BJ (cell line): ENCODE results near the gene ATP8A2. TPM values are rescaled to one million over a fixed set of nuclear protein-coding genes. Genes with fewer than 3 reads are reported as not detected.
"Not testable (repeated sequence)": the region's sequence is repeated elsewhere in the genome, so short reads cannot be mapped to it uniquely, and the experiment has no call there.

Source experiments
- CTCF ChIA-PET: fragments of 350-600 bp; formaldehyde crosslinking; extraction: SDS; loops from one replicate; lab custom pipeline; 2021; ENCODE audit warnings: antibody characterized with exemption, inconsistent platforms; lab: Yijun Ruan, JAX
- POLR2A ChIA-PET: fragments of 300-600 bp; sonication (Branson Sonifier 250); formaldehyde crosslinking; extraction: SDS; loops from one replicate; lab custom pipeline; 2021; ENCODE audit warnings: antibody characterized with exemption; lab: Charles Lee
- DNase-seq: peaks from one replicate; pipeline ENCODE4 v3.0.0-alpha.2; 2011; ENCODE audit warnings: low read depth
- H3K27me3 ChIP-seq: 2 replicates; pipeline ENCODE4 v1.6.0; 2011; ENCODE audit warnings: low read length; ENCODE audit not compliant: control insufficient read depth, insufficient read depth
- H3K36me3 ChIP-seq: 2 replicates; pipeline ENCODE4 v1.5.1; 2011; ENCODE audit warnings: low read length; ENCODE audit not compliant: control insufficient read depth, insufficient read depth
- H3K4me3 ChIP-seq: 2 replicates; pipeline ENCODE4 v1.5.1; 2011; ENCODE audit warnings: low read depth, mild to moderate bottlenecking, control low read depth, low read length
- CTCF ChIP-seq: IDR thresholded peaks from 2 replicates; pipeline ENCODE4 v1.5.1; 2011; ENCODE audit warnings: low read depth, mild to moderate bottlenecking, control low read depth, inconsistent platforms, low read length, moderate library complexity; ENCODE audit not compliant: insufficient read depth
- polyA plus RNA-seq: library from polyadenylated mRNA; depleted of rRNA; stranded (reverse); fragments of >200 nt; gene quantifications from 2 replicates; pipeline ENCODE4 v1.2.3, GENCODE V29; 2011

Gene ATP8A2
- polyA plus RNA-seq, 1 experiment: 0.02 TPM

GRCh38 chr13:25778808-25779305 is 407.1 kb downstream of the ATP8A2 start:
- CTCF ChIA-PET: no interaction called here
- no peak for TF ChIP-seq CTCF

GRCh38 chr13:25783076-25783475 is 411.3 kb downstream of the ATP8A2 start:
- no peaks in the 10 kb centered on the region for H3K36me3 ChIP-seq
- ChIA-PET CTCF (no interaction called here), POLR2A (no interaction called here)
- no peak for TF ChIP-seq CTCF
- DNase-seq: no peak
- no peaks in the 10 kb centered on the region for H3K27me3 ChIP-seq
- H3K4me3 ChIP-seq: no peak overlapping the region

More at GRCh38 chr13:25778808-25779305, 407.1 kb downstream of the ATP8A2 start:
- Histone ChIP-seq H3K4me3 (no peak overlapping the region), H3K27me3 (no peaks in the 10 kb centered on the region), H3K36me3 (no peaks in the 10 kb centered on the region)
- no peak for DNase-seq
- POLR2A ChIA-PET: no interaction called here

GRCh38 chr13:25783601-25784024 is 411.8 kb downstream of the ATP8A2 start:
- Histone ChIP-seq H3K4me3 (no peak overlapping the region), H3K36me3 (no peaks in the 10 kb centered on the region), H3K27me3 (no peaks in the 10 kb centered on the region)
- DNase-seq: no peak
- ChIA-PET POLR2A (no interaction called here), CTCF (interaction anchor here (0.6 kb wide), 1 partner anchor 9 kb away, joined by 3 read pairs; no protein-coding TSS in a partner anchor)
- TF ChIP-seq CTCF: no peak

GRCh38 chr13:25784119-25784518 is 412.3 kb downstream of the ATP8A2 start:
- TF ChIP-seq CTCF: no peak
- POLR2A ChIA-PET: no interaction called here
- CTCF ChIA-PET: interaction anchor here (0.6 kb wide), 1 partner anchor 8 kb away, joined by 3 read pairs; no protein-coding TSS in a partner anchor
- Histone ChIP-seq H3K4me3 (no peak overlapping the region), H3K27me3 (no peaks in the 10 kb centered on the region), H3K36me3 (no peaks in the 10 kb centered on the region)
- no peak for DNase-seq

GRCh38 chr13:25790137-25790536 is 418.4 kb downstream of the ATP8A2 start:
- CTCF ChIA-PET, H3K4me3 ChIP-seq, DNase-seq, POLR2A ChIA-PET, H3K27me3 ChIP-seq, H3K36me3 ChIP-seq: not testable (repeated sequence)

- Histone ChIP-seq H3K27me3 (no peaks in the 10 kb centered on the region), H3K36me3 (no peaks in the 10 kb centered on the region), H3K4me3 (no peak overlapping the region)
- no peak for DNase-seq
- CTCF ChIA-PET: no interaction called here
- POLR2A ChIA-PET: no interaction called here
- no peak for TF ChIP-seq CTCF
Observed at GRCh38 chr13:25795277-25795676, 423.5 kb downstream of the ATP8A2 start.
